ENCODE data around the gene FAF1. TPM values are rescaled to one million over a fixed set of nuclear protein-coding genes. Genes with fewer than 3 reads are reported as not detected.
A peak's percentile ranks its signal among the peaks of the same experiment; 100 is the strongest.

The FAF1 gene
- total and polyA plus RNA-seq, 2 of the 8 experiments (the other 6 are each of a cell fraction or from before 2014, with no cell fraction given), result 10.8 to 65.9 TPM

GRCh38 chr1:50968158-50968820 lies 8.2 kb upstream of the FAF1 start (continued):
- TF ChIP-seq RBBP5 (IDR thresholded peaks at IDR 0.05; ENCODE audit: borderline replicate concordance, low read depth, low read length) (peak; percentile 84), CEBPB (IDR thresholded peaks at IDR 0.05; ENCODE audit: low read depth, low read length) (no peak), SIN3A (conservative IDR thresholded peaks at IDR 0.05 in 1 of 2, IDR thresholded peaks at IDR 0.05 in 1 of 2; ENCODE audit: low read depth in 1 of 2, low read length in 2 of 2) (0 out of 4 replicates have a peak, but pooled peaks of 1 of the 2 experiments have one; percentile 2), POLR2A (IDR thresholded peaks at IDR 0.05; ENCODE audit: control extremely low read depth in 1 of 2, low read depth in 2 of 2, low read length in 2 of 2) (no peak), ASH2L (IDR thresholded peaks at IDR 0.05; ENCODE audit: low read length) (peak; percentile 83), CHD7 (IDR thresholded peaks at IDR 0.05; ENCODE audit: insufficient replicate concordance, low read length) (no peak)
- TF ChIP-seq, protein P1, sequence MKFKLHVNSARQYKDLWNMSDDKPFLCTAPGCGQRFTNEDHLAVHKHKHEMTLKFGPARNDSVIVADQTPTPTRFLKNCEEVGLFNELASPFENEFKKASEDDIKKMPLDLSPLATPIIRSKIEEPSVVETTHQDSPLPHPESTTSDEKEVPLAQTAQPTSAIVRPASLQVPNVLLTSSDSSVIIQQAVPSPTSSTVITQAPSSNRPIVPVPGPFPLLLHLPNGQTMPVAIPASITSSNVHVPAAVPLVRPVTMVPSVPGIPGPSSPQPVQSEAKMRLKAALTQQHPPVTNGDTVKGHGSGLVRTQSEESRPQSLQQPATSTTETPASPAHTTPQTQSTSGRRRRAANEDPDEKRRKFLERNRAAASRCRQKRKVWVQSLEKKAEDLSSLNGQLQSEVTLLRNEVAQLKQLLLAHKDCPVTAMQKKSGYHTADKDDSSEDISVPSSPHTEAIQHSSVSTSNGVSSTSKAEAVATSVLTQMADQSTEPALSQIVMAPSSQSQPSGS (IDR thresholded peaks at IDR 0.05; ENCODE audit: low read length), result no peak

Data from H1 (cell line).